HepG2 (cell line): ENCODE measurements around the gene P2RY2. TPM values are rescaled to one million over a fixed set of nuclear protein-coding genes. Genes with fewer than 3 reads are reported as not detected.

Source experiments
- KDM4B ChIP-seq: sonication (generic); formaldehyde crosslinking; IDR thresholded peaks from 2 replicates; pipeline ENCODE4 v1.4.0; 2020; ENCODE audit warnings: missing genetic modification reagents
- ZNF501 ChIP-seq: sonication (generic); formaldehyde crosslinking; IDR thresholded peaks from 2 replicates; pipeline ENCODE4 v1.5.1; 2020; ENCODE audit warnings: mild to moderate bottlenecking, moderate library complexity, missing genetic modification reagents
- ZNF670 ChIP-seq: sonication (generic); formaldehyde crosslinking; IDR thresholded peaks from 2 replicates; pipeline ENCODE4 v1.8.0; 2022; ENCODE audit warnings: mild to moderate bottlenecking, missing genetic modification reagents, borderline replicate concordance
- ZNF720 ChIP-seq: sonication (generic); formaldehyde crosslinking; IDR thresholded peaks from 2 replicates; pipeline ENCODE4 v1.4.0; 2020; ENCODE audit warnings: missing genetic modification reagents
- polyA plus RNA-seq, 8 experiments: library from polyadenylated mRNA; depleted of rRNA in 3 of 8; stranded (reverse) in 7 of 8; unstranded in 1 of 8; fragments of >200 nt; fragmentation: Illumina TruSeq in 4 of 8; extraction: Trizol in 4 of 8; gene quantifications; 2 replicates each; pipeline versions ENCODE4 v1.2.1 to v1.2.3, GENCODE V29; 2011 to 2016; ENCODE audit warnings: low read depth in 4 of 8, missing spikeins in 1 of 8, mixed read lengths in 1 of 8; ENCODE audit not compliant: insufficient read depth in 1 of 8
- total RNA-seq, 5 experiments: library from RNA; depleted of rRNA; stranded (reverse); fragments of >200 nt; fragmentation: Illumina TruSeq; extraction: Trizol; gene quantifications; 2 replicates each; pipeline ENCODE4 v1.2.3, GENCODE V29; 2016; ENCODE audit warnings: low read depth in 1 of 5
- TF ChIP-seq, protein P1 (sequence below): sonication (generic); formaldehyde crosslinking; IDR thresholded peaks from 2 replicates; pipeline ENCODE4 v1.4.0; 2020; ENCODE audit warnings: mild to moderate bottlenecking, missing genetic modification reagents
- TF ChIP-seq, protein P2 (sequence below): sonication (generic); formaldehyde crosslinking; conservative IDR thresholded peaks from 2 replicates; pipeline ENCODE4 v1.8.0; 2022; ENCODE audit warnings: low read depth, missing genetic modification reagents
- TF ChIP-seq, protein P3 (sequence below): sonication (generic); formaldehyde crosslinking; IDR thresholded peaks from 2 replicates; pipeline ENCODE4 v1.4.0; 2020; ENCODE audit warnings: mild to moderate bottlenecking, missing genetic modification reagents
- TF ChIP-seq, protein P4 (sequence below): sonication (generic); formaldehyde crosslinking; IDR thresholded peaks from 2 replicates; pipeline ENCODE4 v1.8.1; 2022; ENCODE audit warnings: mild to moderate bottlenecking, missing genetic modification reagents
- TF ChIP-seq, protein P5 (sequence below): sonication (generic); formaldehyde crosslinking; IDR thresholded peaks from 2 replicates; pipeline ENCODE4 v1.5.1; 2020; ENCODE audit warnings: mild to moderate bottlenecking, missing genetic modification reagents, moderate library complexity

P2RY2 gene
- total and polyA plus RNA-seq, 2 of the 13 experiments (the other 11 are each of a cell fraction or from before 2014, with no cell fraction given), result 0.95 to 3.1 TPM

DNA sequence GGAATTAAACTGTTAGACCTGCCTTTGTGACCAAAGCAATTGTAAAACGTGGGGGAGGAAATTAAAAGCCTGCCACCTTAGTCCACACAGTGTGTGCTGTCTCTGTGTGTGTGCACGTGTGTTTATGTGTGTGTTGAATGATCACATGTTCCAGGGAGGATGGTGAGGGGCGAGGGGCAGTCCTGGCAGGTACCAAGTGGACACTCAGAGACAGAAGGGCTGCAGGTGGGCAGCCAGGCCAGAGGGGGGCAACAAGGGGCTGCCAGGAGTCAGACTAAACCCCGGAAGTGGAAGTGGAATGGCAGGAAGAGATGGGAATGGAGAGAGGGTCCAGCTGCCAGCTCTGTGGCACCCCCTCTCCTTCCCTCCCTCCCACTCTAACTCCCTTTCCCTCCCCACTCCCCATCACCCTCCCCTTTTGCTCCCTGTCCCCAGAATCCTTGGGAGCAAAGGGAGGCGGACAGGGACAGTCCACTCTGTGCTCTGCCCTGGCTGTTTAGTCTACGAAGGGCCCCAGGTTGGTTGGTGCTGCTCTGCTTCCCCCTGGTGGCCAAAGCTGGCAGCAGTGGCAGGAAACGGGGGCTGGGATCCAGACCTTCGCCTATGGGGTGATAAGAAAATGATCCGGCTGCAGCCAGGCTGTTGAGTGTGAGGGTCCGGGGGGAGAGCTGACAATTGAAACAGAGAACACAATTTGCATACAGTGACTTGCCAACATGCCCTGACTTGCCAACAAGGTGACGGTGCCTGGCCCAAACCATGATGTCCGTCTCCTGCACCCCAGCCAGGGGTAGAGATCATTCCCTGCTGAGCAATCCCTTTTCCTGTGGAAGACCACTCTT is 24.4 kb downstream of the P2RY2 start (continued):
- TF ChIP-seq ZNF670 (CRISPR knock-in tag) (no peak), KDM4B (CRISPR knock-in tag) (no peak), ZNF720 (CRISPR knock-in tag) (no peak), ZNF501 (no peak)
- TF ChIP-seq, protein P1, sequence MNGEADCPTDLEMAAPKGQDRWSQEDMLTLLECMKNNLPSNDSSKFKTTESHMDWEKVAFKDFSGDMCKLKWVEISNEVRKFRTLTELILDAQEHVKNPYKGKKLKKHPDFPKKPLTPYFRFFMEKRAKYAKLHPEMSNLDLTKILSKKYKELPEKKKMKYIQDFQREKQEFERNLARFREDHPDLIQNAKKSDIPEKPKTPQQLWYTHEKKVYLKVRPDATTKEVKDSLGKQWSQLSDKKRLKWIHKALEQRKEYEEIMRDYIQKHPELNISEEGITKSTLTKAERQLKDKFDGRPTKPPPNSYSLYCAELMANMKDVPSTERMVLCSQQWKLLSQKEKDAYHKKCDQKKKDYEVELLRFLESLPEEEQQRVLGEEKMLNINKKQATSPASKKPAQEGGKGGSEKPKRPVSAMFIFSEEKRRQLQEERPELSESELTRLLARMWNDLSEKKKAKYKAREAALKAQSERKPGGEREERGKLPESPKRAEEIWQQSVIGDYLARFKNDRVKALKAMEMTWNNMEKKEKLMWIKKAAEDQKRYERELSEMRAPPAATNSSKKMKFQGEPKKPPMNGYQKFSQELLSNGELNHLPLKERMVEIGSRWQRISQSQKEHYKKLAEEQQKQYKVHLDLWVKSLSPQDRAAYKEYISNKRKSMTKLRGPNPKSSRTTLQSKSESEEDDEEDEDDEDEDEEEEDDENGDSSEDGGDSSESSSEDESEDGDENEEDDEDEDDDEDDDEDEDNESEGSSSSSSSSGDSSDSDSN, result no peak
- TF ChIP-seq, protein P2, sequence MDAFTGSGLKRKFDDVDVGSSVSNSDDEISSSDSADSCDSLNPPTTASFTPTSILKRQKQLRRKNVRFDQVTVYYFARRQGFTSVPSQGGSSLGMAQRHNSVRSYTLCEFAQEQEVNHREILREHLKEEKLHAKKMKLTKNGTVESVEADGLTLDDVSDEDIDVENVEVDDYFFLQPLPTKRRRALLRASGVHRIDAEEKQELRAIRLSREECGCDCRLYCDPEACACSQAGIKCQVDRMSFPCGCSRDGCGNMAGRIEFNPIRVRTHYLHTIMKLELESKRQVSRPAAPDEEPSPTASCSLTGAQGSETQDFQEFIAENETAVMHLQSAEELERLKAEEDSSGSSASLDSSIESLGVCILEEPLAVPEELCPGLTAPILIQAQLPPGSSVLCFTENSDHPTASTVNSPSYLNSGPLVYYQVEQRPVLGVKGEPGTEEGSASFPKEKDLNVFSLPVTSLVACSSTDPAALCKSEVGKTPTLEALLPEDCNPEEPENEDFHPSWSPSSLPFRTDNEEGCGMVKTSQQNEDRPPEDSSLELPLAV (CRISPR knock-in tag), result no peak
- TF ChIP-seq, protein P3, sequence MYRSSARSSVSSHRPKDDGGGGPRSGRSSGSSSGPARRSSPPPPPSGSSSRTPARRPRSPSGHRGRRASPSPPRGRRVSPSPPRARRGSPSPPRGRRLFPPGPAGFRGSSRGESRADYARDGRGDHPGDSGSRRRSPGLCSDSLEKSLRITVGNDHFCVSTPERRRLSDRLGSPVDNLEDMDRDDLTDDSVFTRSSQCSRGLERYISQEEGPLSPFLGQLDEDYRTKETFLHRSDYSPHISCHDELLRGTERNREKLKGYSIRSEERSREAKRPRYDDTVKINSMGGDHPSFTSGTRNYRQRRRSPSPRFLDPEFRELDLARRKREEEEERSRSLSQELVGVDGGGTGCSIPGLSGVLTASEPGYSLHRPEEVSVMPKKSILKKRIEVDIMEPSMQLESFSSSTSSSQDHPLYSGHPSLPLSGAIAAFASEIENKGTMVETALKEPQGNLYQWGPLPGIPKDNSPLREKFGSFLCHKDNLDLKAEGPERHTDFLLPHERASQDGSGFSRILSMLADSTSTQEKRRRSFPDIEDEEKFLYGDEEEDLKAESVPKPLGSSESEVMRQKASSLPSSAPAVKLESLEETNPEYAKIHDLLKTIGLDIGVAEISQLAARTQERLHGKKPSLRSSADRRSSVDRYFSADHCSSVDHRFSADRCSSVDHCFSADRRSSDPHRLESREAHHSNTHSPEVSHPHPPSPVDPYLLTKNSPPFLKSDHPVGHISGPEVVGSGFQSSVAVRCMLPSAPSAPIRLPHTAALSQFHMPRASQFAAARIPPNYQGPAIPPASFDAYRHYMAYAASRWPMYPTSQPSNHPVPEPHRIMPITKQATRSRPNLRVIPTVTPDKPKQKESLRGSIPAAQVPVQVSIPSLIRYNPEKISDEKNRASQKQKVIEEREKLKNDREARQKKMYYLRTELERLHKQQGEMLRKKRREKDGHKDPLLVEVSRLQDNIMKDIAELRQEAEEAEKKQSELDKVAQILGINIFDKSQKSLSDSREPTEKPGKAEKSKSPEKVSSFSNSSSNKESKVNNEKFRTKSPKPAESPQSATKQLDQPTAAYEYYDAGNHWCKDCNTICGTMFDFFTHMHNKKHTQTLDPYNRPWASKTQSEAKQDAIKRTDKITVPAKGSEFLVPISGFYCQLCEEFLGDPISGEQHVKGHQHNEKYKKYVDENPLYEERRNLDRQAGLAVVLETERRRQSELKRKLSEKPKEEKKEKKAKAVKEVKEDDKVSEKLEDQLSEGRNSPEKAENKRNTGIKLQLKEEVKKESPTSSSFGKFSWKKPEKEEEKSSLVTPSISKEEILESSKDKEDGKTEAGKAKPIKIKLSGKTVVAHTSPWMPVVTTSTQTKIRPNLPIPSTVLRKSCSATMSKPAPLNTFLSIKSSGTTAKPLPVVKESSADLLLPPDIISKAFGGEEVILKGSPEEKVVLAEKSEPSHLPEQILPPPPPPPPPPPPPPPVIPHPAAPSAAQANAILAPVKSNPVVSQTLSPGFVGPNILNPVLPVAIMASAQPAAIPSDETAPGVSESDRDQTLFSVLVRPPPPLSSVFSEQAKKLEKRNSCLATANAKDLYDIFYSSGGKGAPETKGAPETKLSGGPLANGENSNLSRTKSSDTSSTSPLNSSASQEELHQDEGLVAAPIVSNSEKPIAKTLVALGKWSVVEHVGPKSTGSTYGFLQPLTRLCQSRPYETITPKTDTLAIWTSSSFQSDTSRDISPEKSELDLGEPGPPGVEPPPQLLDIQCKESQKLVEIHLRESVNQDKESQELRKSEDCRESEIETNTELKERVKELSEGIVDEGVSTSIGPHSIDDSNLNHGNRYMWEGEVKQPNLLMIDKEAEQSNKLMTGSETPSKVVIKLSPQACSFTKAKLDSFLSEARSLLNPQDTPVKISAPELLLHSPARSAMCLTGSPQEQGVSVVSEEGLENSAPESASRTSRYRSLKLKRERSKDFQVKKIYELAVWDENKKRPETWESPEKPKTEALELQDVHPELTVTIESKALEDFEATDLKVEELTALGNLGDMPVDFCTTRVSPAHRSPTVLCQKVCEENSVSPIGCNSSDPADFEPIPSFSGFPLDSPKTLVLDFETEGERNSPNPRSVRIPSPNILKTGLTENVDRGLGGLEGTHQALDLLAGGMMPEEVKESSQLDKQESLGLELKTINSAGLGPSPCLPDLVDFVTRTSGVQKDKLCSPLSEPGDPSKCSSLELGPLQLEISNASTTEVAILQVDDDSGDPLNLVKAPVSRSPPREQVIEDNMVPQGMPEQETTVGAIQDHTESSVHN (CRISPR knock-in tag), result no peak
- TF ChIP-seq, protein P4, sequence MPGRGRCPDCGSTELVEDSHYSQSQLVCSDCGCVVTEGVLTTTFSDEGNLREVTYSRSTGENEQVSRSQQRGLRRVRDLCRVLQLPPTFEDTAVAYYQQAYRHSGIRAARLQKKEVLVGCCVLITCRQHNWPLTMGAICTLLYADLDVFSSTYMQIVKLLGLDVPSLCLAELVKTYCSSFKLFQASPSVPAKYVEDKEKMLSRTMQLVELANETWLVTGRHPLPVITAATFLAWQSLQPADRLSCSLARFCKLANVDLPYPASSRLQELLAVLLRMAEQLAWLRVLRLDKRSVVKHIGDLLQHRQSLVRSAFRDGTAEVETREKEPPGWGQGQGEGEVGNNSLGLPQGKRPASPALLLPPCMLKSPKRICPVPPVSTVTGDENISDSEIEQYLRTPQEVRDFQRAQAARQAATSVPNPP (CRISPR knock-in tag), result no peak
- TF ChIP-seq, protein P5, sequence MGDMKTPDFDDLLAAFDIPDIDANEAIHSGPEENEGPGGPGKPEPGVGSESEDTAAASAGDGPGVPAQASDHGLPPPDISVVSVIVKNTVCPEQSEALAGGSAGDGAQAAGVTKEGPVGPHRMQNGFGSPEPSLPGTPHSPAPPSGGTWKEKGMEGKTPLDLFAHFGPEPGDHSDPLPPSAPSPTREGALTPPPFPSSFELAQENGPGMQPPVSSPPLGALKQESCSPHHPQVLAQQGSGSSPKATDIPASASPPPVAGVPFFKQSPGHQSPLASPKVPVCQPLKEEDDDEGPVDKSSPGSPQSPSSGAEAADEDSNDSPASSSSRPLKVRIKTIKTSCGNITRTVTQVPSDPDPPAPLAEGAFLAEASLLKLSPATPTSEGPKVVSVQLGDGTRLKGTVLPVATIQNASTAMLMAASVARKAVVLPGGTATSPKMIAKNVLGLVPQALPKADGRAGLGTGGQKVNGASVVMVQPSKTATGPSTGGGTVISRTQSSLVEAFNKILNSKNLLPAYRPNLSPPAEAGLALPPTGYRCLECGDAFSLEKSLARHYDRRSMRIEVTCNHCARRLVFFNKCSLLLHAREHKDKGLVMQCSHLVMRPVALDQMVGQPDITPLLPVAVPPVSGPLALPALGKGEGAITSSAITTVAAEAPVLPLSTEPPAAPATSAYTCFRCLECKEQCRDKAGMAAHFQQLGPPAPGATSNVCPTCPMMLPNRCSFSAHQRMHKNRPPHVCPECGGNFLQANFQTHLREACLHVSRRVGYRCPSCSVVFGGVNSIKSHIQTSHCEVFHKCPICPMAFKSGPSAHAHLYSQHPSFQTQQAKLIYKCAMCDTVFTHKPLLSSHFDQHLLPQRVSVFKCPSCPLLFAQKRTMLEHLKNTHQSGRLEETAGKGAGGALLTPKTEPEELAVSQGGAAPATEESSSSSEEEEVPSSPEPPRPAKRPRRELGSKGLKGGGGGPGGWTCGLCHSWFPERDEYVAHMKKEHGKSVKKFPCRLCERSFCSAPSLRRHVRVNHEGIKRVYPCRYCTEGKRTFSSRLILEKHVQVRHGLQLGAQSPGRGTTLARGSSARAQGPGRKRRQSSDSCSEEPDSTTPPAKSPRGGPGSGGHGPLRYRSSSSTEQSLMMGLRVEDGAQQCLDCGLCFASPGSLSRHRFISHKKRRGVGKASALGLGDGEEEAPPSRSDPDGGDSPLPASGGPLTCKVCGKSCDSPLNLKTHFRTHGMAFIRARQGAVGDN, result peak; percentile 70
